22Rv1 (cell line): Measurements from ENCODE around the gene ORAI3.

Experiments
- H3K27ac ChIP-seq: fragments of 450-650 bp; 2 replicates; pipeline ENCODE4 v1.5.1; 2017
- ZFX ChIP-seq: fragments of 450-650 bp; IDR thresholded peaks from 2 replicates; pipeline ENCODE4 v1.6.1; 2017; ENCODE audit warnings: antibody characterized with exemption, borderline replicate concordance
- TF ChIP-seq, protein P1 (sequence below): fragments of 450-650 bp; IDR thresholded peaks from 2 replicates; pipeline ENCODE4 v1.5.1; 2017; ENCODE audit warnings: mild to moderate bottlenecking

Gene ORAI3

DNA sequence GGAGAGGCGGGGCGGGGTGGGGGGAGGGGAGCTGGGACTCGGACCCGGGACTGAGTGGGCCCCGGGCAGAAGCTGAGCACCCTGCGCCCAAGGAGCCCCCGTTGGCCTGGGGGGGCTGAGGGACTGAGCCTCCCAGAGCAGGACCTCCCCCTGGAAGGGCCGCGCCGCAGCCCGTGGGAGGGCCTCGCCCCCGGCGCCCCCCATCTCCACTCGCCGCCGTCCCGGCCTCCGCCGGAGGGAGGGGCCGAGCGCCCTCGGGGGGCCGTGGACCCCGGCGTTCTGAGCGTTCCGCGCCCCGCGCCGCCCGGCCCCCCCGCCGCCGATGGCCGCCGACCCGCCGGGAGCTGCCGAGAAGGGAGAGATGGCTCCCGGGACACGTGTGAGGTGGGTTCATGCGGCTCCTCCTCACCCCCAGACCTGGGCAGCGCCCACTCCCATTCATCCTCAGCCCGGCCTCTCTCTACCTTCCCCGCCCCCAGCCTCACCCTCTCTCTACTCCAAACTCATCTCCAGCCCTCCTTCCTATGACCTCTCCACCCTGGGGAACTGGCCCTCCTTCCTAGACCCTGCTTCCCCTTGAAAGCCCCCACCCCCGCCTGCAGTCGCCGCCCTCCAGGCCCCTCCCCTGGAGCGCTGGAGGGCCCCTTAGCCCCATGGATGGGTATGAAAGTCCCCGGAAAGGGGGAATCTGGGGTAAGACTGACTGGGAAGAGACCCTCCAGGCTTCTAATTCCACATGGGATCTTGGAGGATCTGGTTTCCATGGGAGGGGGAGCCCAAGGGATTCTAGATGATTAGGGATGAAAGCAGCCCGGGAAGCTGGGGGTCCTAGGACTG lies 24.6 kb upstream of the ORAI3 start:
- peak overlapping the region; percentile 97 for H3K27ac ChIP-seq
- TF ChIP-seq, protein P1, sequence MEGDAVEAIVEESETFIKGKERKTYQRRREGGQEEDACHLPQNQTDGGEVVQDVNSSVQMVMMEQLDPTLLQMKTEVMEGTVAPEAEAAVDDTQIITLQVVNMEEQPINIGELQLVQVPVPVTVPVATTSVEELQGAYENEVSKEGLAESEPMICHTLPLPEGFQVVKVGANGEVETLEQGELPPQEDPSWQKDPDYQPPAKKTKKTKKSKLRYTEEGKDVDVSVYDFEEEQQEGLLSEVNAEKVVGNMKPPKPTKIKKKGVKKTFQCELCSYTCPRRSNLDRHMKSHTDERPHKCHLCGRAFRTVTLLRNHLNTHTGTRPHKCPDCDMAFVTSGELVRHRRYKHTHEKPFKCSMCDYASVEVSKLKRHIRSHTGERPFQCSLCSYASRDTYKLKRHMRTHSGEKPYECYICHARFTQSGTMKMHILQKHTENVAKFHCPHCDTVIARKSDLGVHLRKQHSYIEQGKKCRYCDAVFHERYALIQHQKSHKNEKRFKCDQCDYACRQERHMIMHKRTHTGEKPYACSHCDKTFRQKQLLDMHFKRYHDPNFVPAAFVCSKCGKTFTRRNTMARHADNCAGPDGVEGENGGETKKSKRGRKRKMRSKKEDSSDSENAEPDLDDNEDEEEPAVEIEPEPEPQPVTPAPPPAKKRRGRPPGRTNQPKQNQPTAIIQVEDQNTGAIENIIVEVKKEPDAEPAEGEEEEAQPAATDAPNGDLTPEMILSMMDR = no peak
- no peak for TF ChIP-seq ZFX

DNA sequence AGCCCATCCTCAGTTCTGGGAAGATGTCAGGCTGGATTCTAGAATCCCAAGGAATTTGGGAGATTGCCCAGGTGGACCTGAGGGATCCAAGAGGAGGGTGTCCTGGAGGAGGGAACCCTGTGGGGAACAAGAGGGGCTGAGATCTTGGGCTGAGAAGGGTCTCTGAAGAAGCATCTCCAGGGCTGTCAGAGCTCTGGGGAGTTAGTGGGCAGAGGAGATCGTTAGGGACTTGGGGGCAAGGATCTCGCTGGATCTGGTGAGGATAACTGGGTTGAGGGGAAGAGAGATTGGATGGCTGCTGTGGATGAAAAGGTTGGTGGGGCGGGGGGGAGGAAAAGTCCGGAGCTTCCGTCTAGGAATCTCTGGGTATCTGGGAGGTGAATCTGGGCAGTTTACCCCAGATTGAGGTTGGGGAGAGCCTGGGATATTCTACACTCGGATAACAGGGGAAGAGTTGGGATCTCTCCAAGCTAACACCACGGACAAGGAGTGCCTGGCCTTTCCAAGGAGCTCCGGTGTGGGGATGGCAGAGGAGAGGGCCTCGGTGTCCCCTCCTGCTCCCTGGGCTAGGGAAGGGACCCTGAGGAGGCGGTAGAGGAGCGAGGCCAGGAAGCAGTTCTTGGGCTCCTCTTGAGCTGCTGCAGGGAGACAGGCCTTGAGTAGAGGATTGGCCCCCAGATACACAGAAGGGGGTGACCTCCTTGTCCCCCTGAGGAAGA lies 23.8 kb upstream of the ORAI3 start:
- peak overlapping the region; percentile 97; the same call in 1 of the 2 replicates for H3K27ac ChIP-seq
- TF ChIP-seq ZFX = no peak
- TF ChIP-seq, protein P1 = no peak

DNA sequence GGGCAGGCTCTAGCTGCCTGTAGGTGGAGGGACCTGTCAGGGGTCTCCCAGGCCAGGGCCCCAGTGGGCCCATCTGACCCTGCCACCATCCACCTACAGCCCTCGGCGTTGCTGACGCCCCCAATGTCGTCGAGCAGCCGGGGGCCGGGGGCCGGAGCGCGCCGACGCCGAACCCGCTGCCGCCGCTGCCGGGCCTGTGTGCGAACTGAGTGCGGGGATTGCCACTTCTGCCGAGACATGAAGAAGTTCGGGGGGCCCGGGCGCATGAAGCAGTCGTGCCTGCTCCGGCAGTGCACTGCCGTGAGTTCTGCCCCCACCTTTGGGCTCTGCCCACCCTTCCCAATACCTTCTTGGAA lies 23.3 kb upstream of the ORAI3 start:
- TF ChIP-seq, protein P1 = no peak
- no peak for TF ChIP-seq ZFX
- no peak overlapping the region for H3K27ac ChIP-seq

DNA sequence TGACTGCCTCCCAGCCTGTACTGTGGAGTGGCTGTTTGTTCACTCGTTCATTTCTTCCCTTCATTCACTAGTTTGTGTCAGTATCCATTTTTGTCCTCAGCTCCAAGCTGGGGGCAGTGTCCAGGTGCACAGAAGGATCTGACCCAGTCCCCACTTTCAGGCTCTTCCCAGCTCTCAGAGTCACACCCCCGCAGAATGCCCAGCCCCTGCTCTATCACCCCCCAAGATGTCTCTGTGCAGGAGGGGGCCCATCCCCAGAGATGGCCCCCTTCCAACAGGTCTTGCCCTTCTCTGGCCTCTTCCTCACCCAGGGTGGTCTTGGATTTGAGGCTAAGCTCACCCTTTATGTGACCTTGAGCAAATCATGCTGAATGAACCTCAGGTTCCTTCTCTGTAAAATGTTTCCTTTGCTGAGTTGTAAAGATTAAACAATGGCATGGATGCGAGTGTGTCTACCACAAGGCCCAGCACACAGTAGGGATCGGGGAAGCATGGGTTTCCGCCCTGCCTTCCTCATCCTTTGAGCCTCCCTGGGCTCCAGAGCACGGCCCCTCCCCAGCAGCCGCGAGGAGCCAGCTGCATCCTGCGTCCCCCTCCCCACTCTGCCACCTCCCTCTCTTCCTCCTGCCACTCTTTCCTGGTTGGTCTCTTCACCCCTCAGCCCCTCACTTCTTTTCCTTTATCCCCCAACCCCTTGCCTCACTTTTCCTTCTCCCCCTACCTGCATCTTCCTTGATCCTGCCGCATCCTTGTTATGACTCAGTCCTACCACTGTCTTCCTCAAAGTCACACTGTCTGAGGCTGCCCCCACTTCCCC lies 22.7 kb upstream of the ORAI3 start:
- TF ChIP-seq, protein P1 = no peak
- no peak for TF ChIP-seq ZFX
- H3K27ac ChIP-seq = no peak overlapping the region

DNA sequence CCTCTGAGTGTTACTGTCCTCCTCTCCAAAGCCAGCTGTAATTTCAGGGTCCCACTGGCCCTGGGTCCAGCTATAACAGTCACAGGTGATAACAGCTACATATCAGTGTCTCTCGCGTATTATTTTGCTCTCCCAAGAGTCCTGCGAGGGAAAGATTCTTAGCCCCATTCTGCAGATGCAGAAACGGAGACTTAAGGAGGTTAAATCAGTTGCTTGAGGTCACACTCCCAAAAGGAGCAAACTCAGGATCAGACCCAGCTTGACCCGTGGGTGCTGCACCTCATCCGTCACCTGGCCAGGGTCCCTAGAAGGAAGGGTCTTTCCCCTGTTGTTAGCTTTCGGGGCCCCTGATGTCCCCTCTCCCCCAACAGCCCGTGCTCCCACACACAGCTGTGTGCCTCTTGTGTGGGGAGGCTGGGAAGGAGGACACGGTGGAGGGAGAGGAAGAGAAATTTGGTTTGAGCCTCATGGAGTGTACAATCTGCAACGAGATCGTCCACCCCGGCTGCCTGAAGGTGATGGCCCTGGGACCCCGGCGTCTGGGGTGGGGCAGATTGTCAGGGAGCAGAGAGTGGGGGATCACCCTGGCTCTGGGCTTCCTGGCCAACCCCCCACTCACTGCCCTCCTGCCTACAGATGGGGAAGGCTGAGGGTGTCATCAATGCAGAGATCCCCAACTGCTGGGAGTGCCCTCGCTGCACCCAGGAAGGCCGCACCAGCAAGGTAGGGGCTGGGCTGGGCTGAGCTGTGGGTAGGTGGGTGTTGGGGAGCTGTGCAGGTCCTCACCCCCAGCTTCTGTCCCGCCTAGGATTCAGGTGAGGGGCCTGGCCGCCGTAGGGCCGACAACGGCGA lies 21.7 kb upstream of the ORAI3 start:
- no peak overlapping the region for H3K27ac ChIP-seq
- no peak for TF ChIP-seq ZFX
- TF ChIP-seq, protein P1 = no peak

DNA sequence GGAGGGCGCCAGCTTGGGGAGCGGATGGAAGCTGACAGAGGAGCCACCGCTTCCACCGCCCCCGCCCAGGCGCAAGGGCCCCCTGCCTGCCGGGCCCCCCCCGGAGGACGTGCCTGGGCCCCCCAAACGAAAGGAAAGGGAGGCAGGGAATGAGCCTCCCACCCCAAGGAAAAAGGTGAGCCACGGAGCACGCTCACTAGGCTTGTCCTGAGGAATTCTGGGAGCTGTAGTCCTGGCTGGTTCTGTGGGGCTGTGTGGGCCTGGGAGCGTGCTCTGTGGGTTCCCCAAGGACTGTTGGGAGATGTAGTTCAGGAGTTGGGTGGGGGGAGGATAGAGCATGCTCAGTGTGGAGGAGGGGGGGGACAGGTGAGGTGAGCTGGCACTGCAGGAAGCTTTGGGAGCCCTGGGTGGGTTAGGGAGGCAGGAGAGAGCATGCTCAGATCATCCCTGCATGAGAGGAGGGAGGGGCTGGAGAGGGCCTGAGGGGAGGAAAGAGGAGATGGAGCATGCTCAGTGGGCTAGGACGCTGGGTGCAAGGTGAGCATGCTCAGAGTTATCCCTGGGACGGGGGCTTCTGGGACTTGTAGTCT lies 21.0 kb upstream of the ORAI3 start:
- H3K27ac ChIP-seq = no peak overlapping the region
- TF ChIP-seq ZFX = no peak
- TF ChIP-seq, protein P1 = no peak
